Neural progenitor cell (in vitro differentiated cells): ENCODE results near the gene NCS1. TPM values are rescaled to one million over a fixed set of nuclear protein-coding genes. Genes with fewer than 3 reads are reported as not detected.
"Not testable (repeated sequence)": the region's sequence is repeated elsewhere in the genome, so short reads cannot be mapped to it uniquely, and the experiment has no call there.

Experiments
- DNase-seq: peaks from one replicate; pipeline ENCODE4 v3.0.0-alpha.2; 2016; ENCODE audit warnings: low spot score
- H2AFZ ChIP-seq: fragments of 200-600 bp; sonication (generic); replicated peaks from 2 replicates; pipeline ENCODE4 v1.6.1; 2016; ENCODE audit warnings: antibody characterized with exemption
- H3F3A ChIP-seq: fragments of 200-600 bp; sonication (generic); 2 replicates; pipeline ENCODE4 v1.6.1; 2016; ENCODE audit warnings: antibody characterized with exemption, low read depth
- H3K27ac ChIP-seq: fragments of 200-600 bp; sonication (generic); 2 replicates; pipeline ENCODE4 v1.5.1; 2016; ENCODE audit warnings: mild to moderate bottlenecking
- H3K27me3 ChIP-seq: fragments of 200-600 bp; sonication (generic); 2 replicates; pipeline ENCODE4 v1.6.1; 2016; ENCODE audit warnings: mild to moderate bottlenecking, moderate library complexity
- H3K36me3 ChIP-seq: fragments of 200-600 bp; sonication (generic); 2 replicates; pipeline ENCODE4 v1.5.1; 2016
- H3K4me1 ChIP-seq: fragments of 200-600 bp; sonication (generic); 2 replicates; pipeline ENCODE4 v1.6.1; 2016; ENCODE audit warnings: mixed run types
- H3K4me2 ChIP-seq: fragments of 200-600 bp; sonication (generic); 2 replicates; pipeline ENCODE4 v1.6.1; 2016
- H3K4me3 ChIP-seq: fragments of 200-600 bp; sonication (generic); 2 replicates; pipeline ENCODE4 v1.5.1; 2016
- H3K79me2 ChIP-seq: fragments of 200-600 bp; sonication (generic); 2 replicates; pipeline ENCODE4 v1.6.1; 2016; ENCODE audit warnings: low read depth
- H3K9ac ChIP-seq: fragments of 200-600 bp; sonication (generic); 2 replicates; pipeline ENCODE4 v1.6.1; 2016
- H3K9me3 ChIP-seq: fragments of 200-600 bp; sonication (generic); 2 replicates; pipeline ENCODE4 v1.5.1; 2016; ENCODE audit warnings: low read depth
- H4K20me1 ChIP-seq: fragments of 200-600 bp; sonication (generic); 2 replicates; pipeline ENCODE4 v1.6.1; 2016; ENCODE audit warnings: low read depth
- H3K27ac Mint-ChIP-seq: 3 replicates; pipeline ENCODE4 v1.8.0; 2021; ENCODE audit warnings: mixed read lengths
- H3K27me3 Mint-ChIP-seq: 2 replicates; pipeline ENCODE4 v1.8.0; 2022; ENCODE audit warnings: low read depth, mild to moderate bottlenecking, inconsistent platforms, moderate library complexity, mixed read lengths; ENCODE audit not compliant: insufficient read depth
- H3K36me3 Mint-ChIP-seq: 3 replicates; pipeline ENCODE4 v1.8.0; 2021; ENCODE audit warnings: mixed read lengths
- H3K4me1 Mint-ChIP-seq: 3 replicates; pipeline ENCODE4 v1.8.0; 2021; ENCODE audit warnings: mixed read lengths
- H3K4me3 Mint-ChIP-seq: 3 replicates; pipeline ENCODE4 v1.8.0; 2021; ENCODE audit warnings: mild to moderate bottlenecking, moderate library complexity, mixed read lengths
- H3K9me3 Mint-ChIP-seq: 3 replicates; pipeline ENCODE4 v1.8.0; 2020; ENCODE audit warnings: mixed read lengths
- CTCF ChIP-seq: fragments of 200-600 bp; sonication (generic); IDR thresholded peaks from 2 replicates; pipeline ENCODE4 v1.5.1; 2017; ENCODE audit warnings: antibody characterized with exemption, mild to moderate bottlenecking
- EZH2 ChIP-seq: fragments of 200-600 bp; sonication (generic); IDR thresholded peaks from 2 replicates; pipeline ENCODE4 v1.6.1; 2017; ENCODE audit warnings: antibody characterized with exemption, mild to moderate bottlenecking, moderate library complexity
- EZH2phosphoT487 ChIP-seq: fragments of 200-600 bp; sonication (generic); IDR thresholded peaks from 2 replicates; pipeline ENCODE4 v1.6.1; 2017; ENCODE audit warnings: antibody characterized with exemption
- total RNA-seq: library from RNA; depleted of rRNA; stranded (reverse); fragments of >200 nt; gene quantifications from 2 replicates; pipeline ENCODE4 v1.2.3, GENCODE V29; 2015; ENCODE audit warnings: low replicate concordance

NCS1 gene
- total RNA-seq, 1 donor from 2014 or later: 16.0 TPM

GRCh38 chr9:130246126-130246525 lies 73.9 kb downstream of the NCS1 start:
- peaks cover 6% of the 10 kb centered on the region for H3K4me1 Mint-ChIP-seq
- H3K36me3 ChIP-seq: no peaks in the 10 kb centered on the region
- DNase-seq: no peak

GRCh38 chr9:130254747-130255630 lies 82.8 kb downstream of the NCS1 start:
- H3K27ac Mint-ChIP-seq: no peak overlapping the region
- no peaks in the 10 kb centered on the region for H3K27me3 ChIP-seq
- no peak overlapping the region for H3K4me3 Mint-ChIP-seq
- no peaks in the 10 kb centered on the region for H3K9me3 ChIP-seq
- no peaks in the 10 kb centered on the region for H3K79me2 ChIP-seq
- H3K9me3 Mint-ChIP-seq: no peaks in the 10 kb centered on the region
- no peaks in the 10 kb centered on the region for H3K36me3 ChIP-seq
- H4K20me1 ChIP-seq: no peaks in the 10 kb centered on the region
- H3K27ac ChIP-seq: no peak overlapping the region
- H3K27me3 Mint-ChIP-seq: peaks cover 14% of the 10 kb centered on the region
- no peak for DNase-seq
- no peak for TF ChIP-seq EZH2phosphoT487
- TF ChIP-seq CTCF: no peak
- no peak for TF ChIP-seq EZH2
- no peak overlapping the region for H3K4me2 ChIP-seq
- no peaks in the 10 kb centered on the region for H3K36me3 Mint-ChIP-seq
- no peak overlapping the region for H3K9ac ChIP-seq
- H3K4me1 ChIP-seq: no peaks in the 10 kb centered on the region
- peak overlapping the region; percentile 34 for H2AFZ ChIP-seq
- H3K4me3 ChIP-seq: no peak overlapping the region
- H3F3A ChIP-seq: no peaks in the 10 kb centered on the region
- H3K4me1 Mint-ChIP-seq: peaks cover 2% of the 10 kb centered on the region

More at GRCh38 chr9:130246126-130246525, 73.9 kb downstream of the NCS1 start:
- H3K9me3 ChIP-seq: no peaks in the 10 kb centered on the region
- no peak for TF ChIP-seq EZH2
- H4K20me1 ChIP-seq: no peaks in the 10 kb centered on the region
- no peak overlapping the region for H3K9ac ChIP-seq
- Mint-ChIP-seq H3K9me3 (no peaks in the 10 kb centered on the region), H3K27ac (no peak overlapping the region), H3K4me3 (no peak overlapping the region), H3K27me3 (peaks cover 7% of the 10 kb centered on the region), H3K36me3 (no peaks in the 10 kb centered on the region)
- H3F3A ChIP-seq: no peaks in the 10 kb centered on the region
- no peak overlapping the region for H3K27ac ChIP-seq
- H2AFZ ChIP-seq: no peak overlapping the region
- H3K27me3 ChIP-seq: no peaks in the 10 kb centered on the region
- H3K4me2 ChIP-seq: no peak overlapping the region
- H3K4me1 ChIP-seq: peaks cover 4% of the 10 kb centered on the region
- no peak overlapping the region for H3K4me3 ChIP-seq
- no peaks in the 10 kb centered on the region for H3K79me2 ChIP-seq

- Mint-ChIP-seq H3K27me3 (peaks cover 19% of the 10 kb centered on the region), H3K9me3 (no peaks in the 10 kb centered on the region), H3K36me3 (no peaks in the 10 kb centered on the region), H3K4me1 (peaks cover 2% of the 10 kb centered on the region), H3K27ac (no peak overlapping the region), H3K4me3 (no peak overlapping the region)
- TF ChIP-seq EZH2 (no peak), CTCF (no peak), EZH2phosphoT487 (no peak)
- Histone ChIP-seq H3K4me1 (no peaks in the 10 kb centered on the region), H3K27me3 (no peaks in the 10 kb centered on the region), H3K36me3 (no peaks in the 10 kb centered on the region), H3K27ac (no peak overlapping the region), H3K9ac (no peak overlapping the region), H3K9me3 (no peaks in the 10 kb centered on the region), H3K4me3 (no peak overlapping the region), H4K20me1 (no peaks in the 10 kb centered on the region), H2AFZ (no peak overlapping the region), H3K4me2 (no peak overlapping the region), H3K79me2 (no peaks in the 10 kb centered on the region), H3F3A (no peaks in the 10 kb centered on the region)
- no peak for DNase-seq
These were observed 83.5 kb downstream of the NCS1 start for GRCh38 chr9:130255631-130256134.

GRCh38 chr9:130256644-130257043 lies 84.4 kb downstream of the NCS1 start:
- no peak overlapping the region for H3K27ac ChIP-seq
- H3F3A ChIP-seq: no peaks in the 10 kb centered on the region
- H4K20me1 ChIP-seq: no peaks in the 10 kb centered on the region
- Mint-ChIP-seq H3K27me3 (peaks cover 17% of the 10 kb centered on the region), H3K9me3 (no peaks in the 10 kb centered on the region), H3K27ac (no peak overlapping the region), H3K4me3 (no peak overlapping the region), H3K4me1 (peaks cover 2% of the 10 kb centered on the region), H3K36me3 (no peaks in the 10 kb centered on the region)
- H3K4me1 ChIP-seq: no peaks in the 10 kb centered on the region
- H3K4me2 ChIP-seq: no peak overlapping the region
- DNase-seq: no peak
- H3K4me3 ChIP-seq: no peak overlapping the region
- H3K27me3 ChIP-seq: no peaks in the 10 kb centered on the region
- no peaks in the 10 kb centered on the region for H3K79me2 ChIP-seq
- no peak for TF ChIP-seq CTCF
- no peak for TF ChIP-seq EZH2
- TF ChIP-seq EZH2phosphoT487: no peak
- no peak overlapping the region for H3K9ac ChIP-seq
- no peaks in the 10 kb centered on the region for H3K9me3 ChIP-seq
- H3K36me3 ChIP-seq: no peaks in the 10 kb centered on the region
- H2AFZ ChIP-seq: no peak overlapping the region

GRCh38 chr9:130258137-130258536 lies 85.9 kb downstream of the NCS1 start:
- not testable (repeated sequence) for H3K9me3 Mint-ChIP-seq, DNase-seq, H3K4me1 ChIP-seq, H3K4me2 ChIP-seq, H3K36me3 ChIP-seq, H3K36me3 Mint-ChIP-seq, H3K79me2 ChIP-seq, H3K4me1 Mint-ChIP-seq, H3K4me3 ChIP-seq, H4K20me1 ChIP-seq, H3F3A ChIP-seq, H3K27ac ChIP-seq, H3K4me3 Mint-ChIP-seq, H3K27me3 ChIP-seq, H3K9ac ChIP-seq, H2AFZ ChIP-seq, H3K9me3 ChIP-seq, H3K27ac Mint-ChIP-seq
- peaks cover 20% of the 10 kb centered on the region for H3K27me3 Mint-ChIP-seq
